Tibial nerve (tissue), 4 donors: ENCODE data around the gene ACBD6.

Experiments
- CTCF ChIP-seq, 5 experiments: fragments of 200-600 bp in 3 of 5; fragments of 450-650 bp in 2 of 5; sonication (generic) in 3 of 5; IDR thresholded peaks; one replicate each; pipeline ENCODE4 v1.5.1; 2016 to 2019; ENCODE audit warnings: antibody characterized with exemption in 5 of 5, mild to moderate bottlenecking in 3 of 5, moderate library complexity in 2 of 5
- EP300 ChIP-seq, 2 donors: sonication (generic); formaldehyde crosslinking; IDR thresholded peaks; one replicate each; pipeline ENCODE4 v1.6.1; 2017; ENCODE audit warnings: antibody characterized with exemption in 2 of 2, mild to moderate bottlenecking in 1 of 2

- TF ChIP-seq CTCF (IDR thresholded peaks at IDR 0.05) (peak; percentile 30 to 65 (median 64)), EP300 (IDR thresholded peaks at IDR 0.05) (no peak)
Measured at GRCh38 chr1:180252638-180253536, 249.5 kb downstream of the ACBD6 start.
